RKO (cell line): ENCODE measurements around the gene VCY1B.
"Not testable (repeated sequence)": the region's sequence is repeated elsewhere in the genome, so short reads cannot be mapped to it uniquely, and the experiment has no call there.

Experiments used
- DNase-seq: peaks from one replicate; pipeline ENCODE4 v3.0.0-alpha.2; 2016; ENCODE audit warnings: low spot score

Gene VCY1B

GRCh38 chrY:14055927-14056326 lies at the start of gene VCY1B:
Gene VCY1B, plus strand, starts transcription at chrY:14056227. Its CDS starts 63 bp downstream, at chrY:14056290.
- not testable (repeated sequence) for DNase-seq

GRCh38 chrY:14011916-14012315 lies 44.1 kb upstream of the VCY1B start:
- not testable (repeated sequence) for DNase-seq

GRCh38 chrY:14030395-14030794 lies 25.6 kb upstream of the VCY1B start:
- not testable (repeated sequence) for DNase-seq

GRCh38 chrY:14085877-14086276 lies 29.9 kb downstream of the VCY1B start:
- no peak for DNase-seq
